K562 (cell line): ENCODE measurements around the gene PNPLA8. TPM values are rescaled to one million over a fixed set of nuclear protein-coding genes. Genes with fewer than 3 reads are reported as not detected.
A peak's percentile ranks its signal among the peaks of the same experiment; 100 is the strongest.

Experiments
- BRD4 ChIP-seq: fragments of 200-600 bp; sonication (generic); IDR thresholded peaks from 2 replicates; pipeline ENCODE4 v1.6.1; 2017; ENCODE audit warnings: inconsistent platforms
- CEBPG ChIP-seq, 3 experiments: fragments of 200-800 bp in 1 of 3; sonication (Bioruptor generic) in 1 of 3; sonication (generic) in 1 of 3; formaldehyde crosslinking in 1 of 3; IDR thresholded peaks in 2 of 3; conservative IDR thresholded peaks in 1 of 3; 2 replicates each; pipeline versions ENCODE4 v1.6.1 to v1.8.0; 2016 to 2022; ENCODE audit warnings: missing compliant biosample characterization in 2 of 3, missing genetic modification characterization in 2 of 3, mild to moderate bottlenecking in 1 of 3, missing genetic modification reagents in 1 of 3
- CREM ChIP-seq: IDR thresholded peaks from 2 replicates; pipeline ENCODE4 v1.6.1; 2014; ENCODE audit warnings: antibody characterized with exemption, low read depth
- EP300 ChIP-seq: IDR thresholded peaks from 2 replicates; pipeline ENCODE4 v1.6.1; 2012; ENCODE audit warnings: low read length, improper control_type of control experiment
- EZH2 ChIP-seq: IDR thresholded peaks from 2 replicates; pipeline ENCODE4 v1.6.1; 2012; ENCODE audit warnings: low read depth, mild to moderate bottlenecking, inconsistent platforms, low read length, borderline replicate concordance
- GTF2E2 ChIP-seq: fragments of 200-800 bp; sonication (Bioruptor generic); IDR thresholded peaks from 2 replicates; pipeline ENCODE4 v1.6.1; 2016; ENCODE audit warnings: missing genetic modification characterization, missing compliant biosample characterization
- JUND ChIP-seq, 2 experiments: IDR thresholded peaks; 2 replicates in 1 of 2; 3 replicates in 1 of 2; pipeline ENCODE4 v1.6.1; 2011; ENCODE audit warnings: borderline replicate concordance in 2 of 2, low read depth in 2 of 2, low read length in 2 of 2, improper control_type of control experiment in 1 of 2, missing biosample characterization in 1 of 2, missing genetic modification characterization in 1 of 2, missing genetic modification reagents in 1 of 2
- NCOA1 ChIP-seq: fragments of 450-650 bp; IDR thresholded peaks from 2 replicates; pipeline ENCODE4 v1.6.1; 2016; ENCODE audit warnings: low read depth
- RAD21 ChIP-seq, 2 experiments: fragments of 250-450 bp in 1 of 2; fragments of 450-650 bp in 1 of 2; sonication (Bioruptor Pico) in 1 of 2; formaldehyde crosslinking in 1 of 2; IDR thresholded peaks in 1 of 2; conservative IDR thresholded peaks in 1 of 2; 2 replicates each; pipeline versions ENCODE4 v1.4.0 to v1.8.0; 2020 to 2022; ENCODE audit warnings: mild to moderate bottlenecking in 2 of 2, moderate library complexity in 1 of 2
- RBBP5 ChIP-seq: fragments of 200-600 bp; sonication (generic); IDR thresholded peaks from 2 replicates; pipeline ENCODE4 v1.6.1; 2012; ENCODE audit warnings: borderline replicate concordance, mild to moderate bottlenecking, low read length, control low read depth, inconsistent platforms; ENCODE audit not compliant: insufficient read depth, poor library complexity, severe bottlenecking
- RFX1 ChIP-seq: fragments of 450-650 bp; IDR thresholded peaks from 2 replicates; pipeline ENCODE4 v1.6.1; 2016; ENCODE audit warnings: mild to moderate bottlenecking, moderate library complexity
- SMARCE1 ChIP-seq: fragments of 450-650 bp; IDR thresholded peaks from 2 replicates; pipeline ENCODE4 v1.7.1; 2016; ENCODE audit warnings: mild to moderate bottlenecking
- SPI1 ChIP-seq: IDR thresholded peaks from 2 replicates; pipeline ENCODE4 v1.6.1; 2011; ENCODE audit warnings: low read depth, low read length, control low read depth, borderline replicate concordance
- ZNF644 ChIP-seq: fragments of 200-800 bp; sonication (Bioruptor generic); IDR thresholded peaks from 2 replicates; pipeline ENCODE4 v1.6.1; 2016; ENCODE audit warnings: low read depth, missing genetic modification characterization, missing compliant biosample characterization
- polyA plus RNA-seq, 8 experiments: library from polyadenylated mRNA; depleted of rRNA in 4 of 8; stranded (reverse) in 5 of 8; unstranded in 3 of 8; fragments of >200 nt; fragmentation: Nextera tagmentation in 2 of 8; fragmentation: Illumina TruSeq in 1 of 8; extraction: Ambion mirVana in 2 of 8; extraction: Trizol in 1 of 8; gene quantifications; 2 replicates each; pipeline versions ENCODE4 v1.2.1 to v1.2.3, GENCODE V29; 2011 to 2014; ENCODE audit warnings: inconsistent platforms in 1 of 8, missing spikeins in 1 of 8
- total RNA-seq, 7 experiments: library from RNA; depleted of rRNA in 6 of 7; stranded (reverse); fragments of >200 nt in 6 of 7; fragmentation: Illumina TruSeq in 2 of 7; extraction: Trizol in 2 of 7; gene quantifications; 2 replicates each; pipeline versions ENCODE4 v1.2.1 to v1.2.3, GENCODE V29; 2011 to 2021; ENCODE audit warnings: low replicate concordance in 1 of 7
- TF ChIP-seq, protein P1 (sequence below), 2 experiments: IDR thresholded peaks; 2 replicates each; pipeline ENCODE4 v1.6.1; 2012; ENCODE audit warnings: improper control_type of control experiment in 2 of 2, low read depth in 2 of 2, low read length in 2 of 2, borderline replicate concordance in 1 of 2
- TF ChIP-seq, protein P2 (sequence below): fragments of 450-650 bp; IDR thresholded peaks from 2 replicates; pipeline ENCODE4 v1.6.1; 2016; ENCODE audit warnings: borderline replicate concordance
- TF ChIP-seq, protein P3 (sequence below), 2 experiments: fragments of 450-650 bp; conservative IDR thresholded peaks; 2 replicates each; pipeline ENCODE4 v1.6.1; 2017; ENCODE audit warnings: mild to moderate bottlenecking in 2 of 2, moderate library complexity in 2 of 2
- TF ChIP-seq, protein P4 (sequence below), 2 experiments: IDR thresholded peaks; 2 replicates each; pipeline ENCODE4 v1.6.1; 2011; ENCODE audit warnings: borderline replicate concordance in 1 of 2, control low read depth in 1 of 2, low read depth in 1 of 2, low read length in 1 of 2, mild to moderate bottlenecking in 1 of 2, mixed read lengths in 1 of 2, moderate library complexity in 1 of 2; ENCODE audit not compliant: insufficient read depth in 1 of 2, insufficient read length in 1 of 2, poor library complexity in 1 of 2, severe bottlenecking in 1 of 2; ENCODE audit errors: extremely low read depth in 1 of 2

PNPLA8 gene
- total and polyA plus RNA-seq, 9 of the 15 experiments (the other 6 are each of a cell fraction or from before 2014, with no cell fraction given), result 12.8 to 27.6 (median 16.3) TPM

DNA sequence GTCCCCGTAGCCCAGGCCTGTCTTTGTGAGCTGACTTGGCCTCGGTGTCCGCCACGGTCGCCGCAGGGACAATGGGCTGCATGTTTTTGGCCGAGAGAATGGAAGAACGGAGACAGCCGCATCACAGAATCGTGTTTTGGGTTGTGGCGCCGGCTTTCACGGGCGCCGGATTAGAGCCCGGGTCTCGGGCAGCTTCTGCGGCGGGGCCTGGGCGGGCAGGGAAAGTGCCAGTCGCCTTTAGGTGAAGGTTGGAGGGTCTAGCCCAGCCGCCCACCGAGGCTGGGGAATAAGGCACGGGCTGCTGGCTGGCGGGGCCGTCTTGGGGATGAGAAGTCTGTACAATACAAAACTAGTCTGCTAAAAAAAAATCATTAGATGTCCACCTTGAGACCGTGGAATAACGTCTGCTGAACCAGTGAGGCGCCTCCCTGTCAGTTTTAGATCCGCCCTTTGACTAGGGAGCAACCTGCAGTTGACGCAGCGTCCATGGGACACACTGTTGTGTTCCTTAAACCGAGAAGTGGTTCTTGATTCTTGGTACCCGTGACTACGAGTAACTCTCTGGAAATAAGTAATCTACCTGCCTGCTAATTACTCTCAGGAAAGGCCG lies 44.3 kb upstream of the PNPLA8 start (continued):
- TF ChIP-seq, protein P1, sequence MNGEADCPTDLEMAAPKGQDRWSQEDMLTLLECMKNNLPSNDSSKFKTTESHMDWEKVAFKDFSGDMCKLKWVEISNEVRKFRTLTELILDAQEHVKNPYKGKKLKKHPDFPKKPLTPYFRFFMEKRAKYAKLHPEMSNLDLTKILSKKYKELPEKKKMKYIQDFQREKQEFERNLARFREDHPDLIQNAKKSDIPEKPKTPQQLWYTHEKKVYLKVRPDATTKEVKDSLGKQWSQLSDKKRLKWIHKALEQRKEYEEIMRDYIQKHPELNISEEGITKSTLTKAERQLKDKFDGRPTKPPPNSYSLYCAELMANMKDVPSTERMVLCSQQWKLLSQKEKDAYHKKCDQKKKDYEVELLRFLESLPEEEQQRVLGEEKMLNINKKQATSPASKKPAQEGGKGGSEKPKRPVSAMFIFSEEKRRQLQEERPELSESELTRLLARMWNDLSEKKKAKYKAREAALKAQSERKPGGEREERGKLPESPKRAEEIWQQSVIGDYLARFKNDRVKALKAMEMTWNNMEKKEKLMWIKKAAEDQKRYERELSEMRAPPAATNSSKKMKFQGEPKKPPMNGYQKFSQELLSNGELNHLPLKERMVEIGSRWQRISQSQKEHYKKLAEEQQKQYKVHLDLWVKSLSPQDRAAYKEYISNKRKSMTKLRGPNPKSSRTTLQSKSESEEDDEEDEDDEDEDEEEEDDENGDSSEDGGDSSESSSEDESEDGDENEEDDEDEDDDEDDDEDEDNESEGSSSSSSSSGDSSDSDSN (IDR thresholded peaks at IDR 0.05; ENCODE audit: borderline replicate concordance in 1 of 2, low read depth in 2 of 2, low read length in 2 of 2), result peak in 1 of 2 experiments; percentile 16; a peak in 1 of 4 replicates
- TF ChIP-seq SMARCE1, result peak; percentile 3; the same call in 1 of the 2 replicates
- TF ChIP-seq CREM, result peak; percentile 45; the same call in 1 of the 2 replicates
- TF ChIP-seq RAD21 (CRISPR knock-in tag; conservative IDR thresholded peaks at IDR 0.05 in 1 of 2, IDR thresholded peaks at IDR 0.05 in 1 of 2), result peak in 1 of 2 experiments; percentile 16; a peak in 1 of 4 replicates
- peak; percentile 69; the same call in 1 of the 2 replicates for TF ChIP-seq SPI1
- no peak for TF ChIP-seq JUND (IDR thresholded peaks at IDR 0.05; ENCODE audit: borderline replicate concordance, low read depth, low read length)
- TF ChIP-seq JUND (tag; IDR thresholded peaks at IDR 0.05; ENCODE audit: borderline replicate concordance, low read depth, low read length), result 0 out of 3 replicates have a peak, but pooled peaks have one; percentile 26
- no peak for TF ChIP-seq EZH2
- no peak for TF ChIP-seq RFX1
- peak; percentile 70 for TF ChIP-seq RBBP5
- TF ChIP-seq CEBPG (CRISPR knock-in tag; IDR thresholded peaks at IDR 0.05), result no peak
- no peak for TF ChIP-seq CEBPG (tag; conservative IDR thresholded peaks at IDR 0.05 in 1 of 2, IDR thresholded peaks at IDR 0.05 in 1 of 2)
- TF ChIP-seq, protein P2, sequence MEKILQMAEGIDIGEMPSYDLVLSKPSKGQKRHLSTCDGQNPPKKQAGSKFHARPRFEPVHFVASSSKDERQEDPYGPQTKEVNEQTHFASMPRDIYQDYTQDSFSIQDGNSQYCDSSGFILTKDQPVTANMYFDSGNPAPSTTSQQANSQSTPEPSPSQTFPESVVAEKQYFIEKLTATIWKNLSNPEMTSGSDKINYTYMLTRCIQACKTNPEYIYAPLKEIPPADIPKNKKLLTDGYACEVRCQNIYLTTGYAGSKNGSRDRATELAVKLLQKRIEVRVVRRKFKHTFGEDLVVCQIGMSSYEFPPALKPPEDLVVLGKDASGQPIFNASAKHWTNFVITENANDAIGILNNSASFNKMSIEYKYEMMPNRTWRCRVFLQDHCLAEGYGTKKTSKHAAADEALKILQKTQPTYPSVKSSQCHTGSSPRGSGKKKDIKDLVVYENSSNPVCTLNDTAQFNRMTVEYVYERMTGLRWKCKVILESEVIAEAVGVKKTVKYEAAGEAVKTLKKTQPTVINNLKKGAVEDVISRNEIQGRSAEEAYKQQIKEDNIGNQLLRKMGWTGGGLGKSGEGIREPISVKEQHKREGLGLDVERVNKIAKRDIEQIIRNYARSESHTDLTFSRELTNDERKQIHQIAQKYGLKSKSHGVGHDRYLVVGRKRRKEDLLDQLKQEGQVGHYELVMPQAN, result peak; percentile 10; the same call in 1 of the 2 replicates
- no peak for TF ChIP-seq NCOA1
- 0 out of 2 replicates have a peak, but pooled peaks have one; percentile 50 for TF ChIP-seq GTF2E2
- TF ChIP-seq BRD4, result peak; percentile 77
- TF ChIP-seq EP300, result peak; percentile 22; the same call in 1 of the 2 replicates
- TF ChIP-seq, protein P3, sequence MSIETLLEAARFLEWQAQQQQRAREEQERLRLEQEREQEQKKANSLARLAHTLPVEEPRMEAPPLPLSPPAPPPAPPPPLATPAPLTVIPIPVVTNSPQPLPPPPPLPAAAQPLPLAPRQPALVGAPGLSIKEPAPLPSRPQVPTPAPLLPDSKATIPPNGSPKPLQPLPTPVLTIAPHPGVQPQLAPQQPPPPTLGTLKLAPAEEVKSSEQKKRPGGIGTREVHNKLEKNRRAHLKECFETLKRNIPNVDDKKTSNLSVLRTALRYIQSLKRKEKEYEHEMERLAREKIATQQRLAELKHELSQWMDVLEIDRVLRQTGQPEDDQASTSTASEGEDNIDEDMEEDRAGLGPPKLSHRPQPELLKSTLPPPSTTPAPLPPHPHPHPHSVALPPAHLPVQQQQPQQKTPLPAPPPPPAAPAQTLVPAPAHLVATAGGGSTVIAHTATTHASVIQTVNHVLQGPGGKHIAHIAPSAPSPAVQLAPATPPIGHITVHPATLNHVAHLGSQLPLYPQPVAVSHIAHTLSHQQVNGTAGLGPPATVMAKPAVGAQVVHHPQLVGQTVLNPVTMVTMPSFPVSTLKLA (conservative IDR thresholded peaks at IDR 0.05), result no peak
- TF ChIP-seq, protein P4, sequence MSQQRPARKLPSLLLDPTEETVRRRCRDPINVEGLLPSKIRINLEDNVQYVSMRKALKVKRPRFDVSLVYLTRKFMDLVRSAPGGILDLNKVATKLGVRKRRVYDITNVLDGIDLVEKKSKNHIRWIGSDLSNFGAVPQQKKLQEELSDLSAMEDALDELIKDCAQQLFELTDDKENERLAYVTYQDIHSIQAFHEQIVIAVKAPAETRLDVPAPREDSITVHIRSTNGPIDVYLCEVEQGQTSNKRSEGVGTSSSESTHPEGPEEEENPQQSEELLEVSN (IDR thresholded peaks at IDR 0.05; ENCODE audit: borderline replicate concordance in 1 of 2, extremely low read depth in 1 of 2, insufficient read depth in 1 of 2, insufficient read length in 1 of 2, low read depth in 1 of 2, low read length in 1 of 2, poor library complexity in 1 of 2, severe bottlenecking in 1 of 2), result no peak
- TF ChIP-seq ZNF644 (tag), result no peak
